Psoas muscle (tissue), 8 donors: ENCODE results near the gene SIGLEC1. TPM values are rescaled to one million over a fixed set of nuclear protein-coding genes. Genes with fewer than 3 reads are reported as not detected.

Source experiments
- ATAC-seq, 4 donors: fragments of 200-7000 bp; cut with Tn5 transposase; one replicate each; pipeline ENCODE4 v1.9.1; 2020; ENCODE audit warnings: moderate library complexity in 3 of 4, mild to moderate bottlenecking in 2 of 4
- DNase-seq, 2 donors: peaks; one replicate each; pipeline ENCODE4 v3.0.0-alpha.2; 2020
- H3K27ac ChIP-seq: fragments of 200-600 bp; one replicate; pipeline ENCODE4 v1.8.0; 2022
- H3K27me3 ChIP-seq, 3 donors: fragments of 200-600 bp in 1 of 3; one replicate each; pipeline versions ENCODE4 v1.6.1 to v1.8.0; 2013 to 2022; ENCODE audit warnings: low read length in 2 of 3, mild to moderate bottlenecking in 2 of 3, moderate library complexity in 1 of 3; ENCODE audit not compliant: insufficient read depth in 3 of 3
- H3K36me3 ChIP-seq, 2 donors: fragments of 200-600 bp in 1 of 2; one replicate each; pipeline versions ENCODE4 v1.6.1 to v1.8.0; 2013 to 2022; ENCODE audit warnings: low read depth in 1 of 2, mild to moderate bottlenecking in 1 of 2, moderate library complexity in 1 of 2; ENCODE audit not compliant: insufficient read depth in 1 of 2
- H3K4me1 ChIP-seq: fragments of 200-600 bp; one replicate; pipeline ENCODE4 v1.8.0; 2022
- H3K4me3 ChIP-seq: fragments of 200-600 bp; one replicate; pipeline ENCODE4 v1.8.0; 2022; ENCODE audit warnings: mild to moderate bottlenecking
- H3K9me3 ChIP-seq: fragments of 200-600 bp; one replicate; pipeline ENCODE4 v1.8.0; 2022
- WGBS, 3 donors: extraction: QIAGEN DNeasy Blood & Tissue Kit; methylation state at CpG; one replicate each; pipeline versions ENCODE4 v1.1.6 to v1.1.7; 2013; 5-methylcytosine and 5-hydroxymethylcytosine counted together
- intact Hi-C, 2 donors: fragments of 100-400 bp; cut with DNase I; formaldehyde crosslinking; loops; one replicate each; pipeline versions ENCODE4 v1.11.0 to v1.14.2; 2022
- long read RNA-seq, 2 donors: library from polyadenylated mRNA; unstranded; transcript quantifications; one replicate each; pipeline ENCODE4 v2.0.0, GENCODE V29; 2021
- polyA plus RNA-seq, 3 donors: library from polyadenylated mRNA; stranded (reverse); fragments of 200-250 nt; gene quantifications; one replicate each; pipeline ENCODE4 v1.2.3, GENCODE V29; 2013
- total RNA-seq, 4 donors: library from RNA; stranded (reverse); fragmentation: NEBNext Ultra II Directional in 2 of 4; extraction: Animal tissue kit (Norgen Biotek cat#: 25700) in 2 of 4; gene quantifications; one replicate each; pipeline versions ENCODE4 v1.2.1 to v1.2.4, GENCODE V29; 2021 to 2023
- TF ChIP-seq, protein P1 (sequence below): fragments of 200-600 bp; IDR thresholded peaks from one replicate; pipeline ENCODE4 v1.8.0; 2022; ENCODE audit warnings: antibody characterized with exemption
- donor health status: healthy with polysubstance abuse.
- donor health status: DM: no; HTN: no; CAD: no; lungs with moderate emphysema.
- donor health status: Bipolar disorder and iron deficiency.
- donor health status: healthy.
- donor health status: DM: yes; HTN: yes; CAD: no.
- donor health status: DM: no; HTN: no; CAD: no.
- donor health status: DM: no; HTN: no; CAD: no.
- donor health status: DM: yes; HTN: yes; CAD: no.

Gene SIGLEC1
- total RNA-seq (1 to 10 TPM; 2.3 to 6.2 (median 3.5) TPM), polyA plus RNA-seq (1 to 10 TPM in 2 of 3 donors, under 1 TPM in 1; 0.98 to 2.6 (median 1.3) TPM)
- long read RNA-seq, donor 1, partial matches to known transcripts, result 3 of 3 reads
- long read RNA-seq, donor 1, other reads (novel, unspliced or antisense), result 0 of 3 reads
- long read RNA-seq, donor 2, partial matches to known transcripts, result 5 of 6 reads
- long read RNA-seq, donor 2, other reads (novel, unspliced or antisense), result 1 of 6 reads

- peaks cover 3% of the 10 kb centered on the region for H3K4me1 ChIP-seq
- intact Hi-C loops, result loop anchor here in 1 of 2 donors (10.0 kb wide), 1 partner anchor 148 kb away; no protein-coding TSS in a partner anchor
- ATAC-seq (peak in 1 of 4 donors; percentile 30), DNase-seq (peak; percentile 61 to 79)
- TF ChIP-seq, protein P1, sequence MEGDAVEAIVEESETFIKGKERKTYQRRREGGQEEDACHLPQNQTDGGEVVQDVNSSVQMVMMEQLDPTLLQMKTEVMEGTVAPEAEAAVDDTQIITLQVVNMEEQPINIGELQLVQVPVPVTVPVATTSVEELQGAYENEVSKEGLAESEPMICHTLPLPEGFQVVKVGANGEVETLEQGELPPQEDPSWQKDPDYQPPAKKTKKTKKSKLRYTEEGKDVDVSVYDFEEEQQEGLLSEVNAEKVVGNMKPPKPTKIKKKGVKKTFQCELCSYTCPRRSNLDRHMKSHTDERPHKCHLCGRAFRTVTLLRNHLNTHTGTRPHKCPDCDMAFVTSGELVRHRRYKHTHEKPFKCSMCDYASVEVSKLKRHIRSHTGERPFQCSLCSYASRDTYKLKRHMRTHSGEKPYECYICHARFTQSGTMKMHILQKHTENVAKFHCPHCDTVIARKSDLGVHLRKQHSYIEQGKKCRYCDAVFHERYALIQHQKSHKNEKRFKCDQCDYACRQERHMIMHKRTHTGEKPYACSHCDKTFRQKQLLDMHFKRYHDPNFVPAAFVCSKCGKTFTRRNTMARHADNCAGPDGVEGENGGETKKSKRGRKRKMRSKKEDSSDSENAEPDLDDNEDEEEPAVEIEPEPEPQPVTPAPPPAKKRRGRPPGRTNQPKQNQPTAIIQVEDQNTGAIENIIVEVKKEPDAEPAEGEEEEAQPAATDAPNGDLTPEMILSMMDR, result no peak
- H3K27me3 ChIP-seq, result peaks cover 0 to 2% (median 0%) of the 10 kb centered on the region in 3 donors
- no peaks in the 10 kb centered on the region for H3K9me3 ChIP-seq
- no peaks in the 10 kb centered on the region for H3K36me3 ChIP-seq
- peak within 1 kb of the TSS; percentile 9 for H3K4me3 ChIP-seq
- WGBS, 3 donors, result 62 to 66% (median 64%) methylated on average over 13 to 15 of the region's 15 CpGs
- H3K27ac ChIP-seq, result no peak within 1 kb of the TSS
Measured at GRCh38 chr20:3712279-3712873, at the start of gene SIGLEC1. Gene SIGLEC1, minus strand, starts transcription at chr20:3712600. Its CDS starts 5,472 bp downstream, at chr20:3707128.

- Histone ChIP-seq H3K27me3 (no peaks in the 10 kb centered on the region), H3K9me3 (no peaks in the 10 kb centered on the region), H3K4me3 (no peak overlapping the region), H3K4me1 (no peaks in the 10 kb centered on the region), H3K36me3 (no peaks in the 10 kb centered on the region), H3K27ac (no peak overlapping the region)
- no peak for ATAC-seq
- intact Hi-C loops, result no loop called here
- WGBS, 3 donors, result 76 to 81% (median 77%) methylated on average over 10 of the region's 10 CpGs
- DNase-seq, result no peak
- TF ChIP-seq, protein P1, result no peak
Measured at GRCh38 chr20:3760655-3761348, 48.4 kb upstream of the SIGLEC1 start.

GRCh38 chr20:3759884-3760283 is 47.5 kb upstream of the SIGLEC1 start:
- Histone ChIP-seq H3K27me3 (no peaks in the 10 kb centered on the region), H3K4me3 (no peak overlapping the region), H3K27ac (no peak overlapping the region), H3K4me1 (no peaks in the 10 kb centered on the region), H3K9me3 (no peaks in the 10 kb centered on the region), H3K36me3 (no peaks in the 10 kb centered on the region)
- TF ChIP-seq, protein P1, result no peak
- intact Hi-C loops, result no loop called here
- 89 to 91% (median 89%) methylated on average over 11 of the region's 11 CpGs for WGBS, 3 donors
- no peak for DNase-seq
- ATAC-seq, result no peak

- no peak for ATAC-seq
Measured at GRCh38 chr20:3759316-3759823, 47.0 kb upstream of the SIGLEC1 start.

More at GRCh38 chr20:3759316-3759823, 47.0 kb upstream of the SIGLEC1 start:
- H3K36me3 ChIP-seq, result no peaks in the 10 kb centered on the region
- TF ChIP-seq, protein P1, result no peak
- H3K27me3 ChIP-seq, result no peaks in the 10 kb centered on the region
- intact Hi-C loops, result no loop called here
- no peak overlapping the region for H3K4me3 ChIP-seq
- H3K27ac ChIP-seq, result no peak overlapping the region
- no peaks in the 10 kb centered on the region for H3K4me1 ChIP-seq
- WGBS, 3 donors, result 74 to 86% (median 77%) methylated on average over 11 of the region's 11 CpGs
- no peak for DNase-seq
- no peaks in the 10 kb centered on the region for H3K9me3 ChIP-seq
